ENCODE measurements around the gene ZHX3.

DNA sequence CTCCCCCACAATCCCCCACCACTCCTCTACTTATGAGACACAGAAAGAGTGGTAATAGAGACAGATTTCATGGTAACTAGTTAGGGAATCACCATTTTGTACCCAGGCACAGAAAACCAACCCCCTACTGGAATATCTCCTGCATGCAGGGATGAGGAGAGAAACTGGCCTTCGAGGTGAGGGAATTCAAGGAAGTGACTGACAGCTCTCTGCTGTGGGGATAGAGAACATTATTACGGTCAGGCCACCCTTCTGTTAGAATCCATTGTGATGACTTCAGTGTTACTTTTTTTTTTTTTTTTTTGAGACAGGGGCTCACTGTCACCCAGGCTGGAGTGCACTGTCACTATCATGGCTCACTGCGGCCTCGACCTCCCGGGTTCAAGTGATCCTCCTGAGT, 9.6 kb upstream of the ZHX3 start:
- no peak for TF ChIP-seq POLR2A (IDR thresholded peaks at IDR 0.05)
- TF ChIP-seq, protein P1, sequence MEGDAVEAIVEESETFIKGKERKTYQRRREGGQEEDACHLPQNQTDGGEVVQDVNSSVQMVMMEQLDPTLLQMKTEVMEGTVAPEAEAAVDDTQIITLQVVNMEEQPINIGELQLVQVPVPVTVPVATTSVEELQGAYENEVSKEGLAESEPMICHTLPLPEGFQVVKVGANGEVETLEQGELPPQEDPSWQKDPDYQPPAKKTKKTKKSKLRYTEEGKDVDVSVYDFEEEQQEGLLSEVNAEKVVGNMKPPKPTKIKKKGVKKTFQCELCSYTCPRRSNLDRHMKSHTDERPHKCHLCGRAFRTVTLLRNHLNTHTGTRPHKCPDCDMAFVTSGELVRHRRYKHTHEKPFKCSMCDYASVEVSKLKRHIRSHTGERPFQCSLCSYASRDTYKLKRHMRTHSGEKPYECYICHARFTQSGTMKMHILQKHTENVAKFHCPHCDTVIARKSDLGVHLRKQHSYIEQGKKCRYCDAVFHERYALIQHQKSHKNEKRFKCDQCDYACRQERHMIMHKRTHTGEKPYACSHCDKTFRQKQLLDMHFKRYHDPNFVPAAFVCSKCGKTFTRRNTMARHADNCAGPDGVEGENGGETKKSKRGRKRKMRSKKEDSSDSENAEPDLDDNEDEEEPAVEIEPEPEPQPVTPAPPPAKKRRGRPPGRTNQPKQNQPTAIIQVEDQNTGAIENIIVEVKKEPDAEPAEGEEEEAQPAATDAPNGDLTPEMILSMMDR (IDR thresholded peaks at IDR 0.05) = no peak

All from suprapubic skin (tissue), 3 donors.